ENCODE measurements around the gene PTPRJ.

DNA sequence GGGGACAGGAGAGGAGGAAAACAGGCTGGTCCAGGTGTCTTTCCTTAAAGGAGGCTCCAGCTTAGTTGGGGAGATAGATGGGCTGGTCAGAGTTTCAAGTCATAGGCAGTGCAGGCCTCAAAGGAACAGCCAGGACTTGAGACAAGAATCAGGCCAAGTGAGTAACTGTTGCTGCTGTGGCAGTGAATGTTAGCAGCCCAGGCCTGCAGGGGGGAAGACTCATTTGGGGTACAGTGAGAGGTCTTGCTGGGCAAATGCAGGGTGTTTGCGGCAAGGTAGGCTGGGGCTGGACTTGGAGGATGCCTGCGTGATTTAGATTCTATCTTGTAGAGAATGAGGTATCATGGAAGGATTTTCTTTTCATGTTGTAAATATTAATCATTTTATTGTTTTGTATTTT is 24.1 kb downstream of the PTPRJ start:
- TF ChIP-seq, protein P1, sequence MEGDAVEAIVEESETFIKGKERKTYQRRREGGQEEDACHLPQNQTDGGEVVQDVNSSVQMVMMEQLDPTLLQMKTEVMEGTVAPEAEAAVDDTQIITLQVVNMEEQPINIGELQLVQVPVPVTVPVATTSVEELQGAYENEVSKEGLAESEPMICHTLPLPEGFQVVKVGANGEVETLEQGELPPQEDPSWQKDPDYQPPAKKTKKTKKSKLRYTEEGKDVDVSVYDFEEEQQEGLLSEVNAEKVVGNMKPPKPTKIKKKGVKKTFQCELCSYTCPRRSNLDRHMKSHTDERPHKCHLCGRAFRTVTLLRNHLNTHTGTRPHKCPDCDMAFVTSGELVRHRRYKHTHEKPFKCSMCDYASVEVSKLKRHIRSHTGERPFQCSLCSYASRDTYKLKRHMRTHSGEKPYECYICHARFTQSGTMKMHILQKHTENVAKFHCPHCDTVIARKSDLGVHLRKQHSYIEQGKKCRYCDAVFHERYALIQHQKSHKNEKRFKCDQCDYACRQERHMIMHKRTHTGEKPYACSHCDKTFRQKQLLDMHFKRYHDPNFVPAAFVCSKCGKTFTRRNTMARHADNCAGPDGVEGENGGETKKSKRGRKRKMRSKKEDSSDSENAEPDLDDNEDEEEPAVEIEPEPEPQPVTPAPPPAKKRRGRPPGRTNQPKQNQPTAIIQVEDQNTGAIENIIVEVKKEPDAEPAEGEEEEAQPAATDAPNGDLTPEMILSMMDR (IDR thresholded peaks at IDR 0.05): no peak
- TF ChIP-seq POLR2A (IDR thresholded peaks at IDR 0.05): no peak

Data from breast epithelium (tissue), 3 donors.